NCI-H446 treated with DMSO at 0.1 percent for 48 hours (cell line): ENCODE results near the gene RNF146.
"Not testable (repeated sequence)": the region's sequence is repeated elsewhere in the genome, so short reads cannot be mapped to it uniquely, and the experiment has no call there.

Experiments used
- DNase-seq: peaks from one replicate; lab custom pipeline; 2025; lab: John Stamatoyannopoulos, UW

RNF146 gene

DNA sequence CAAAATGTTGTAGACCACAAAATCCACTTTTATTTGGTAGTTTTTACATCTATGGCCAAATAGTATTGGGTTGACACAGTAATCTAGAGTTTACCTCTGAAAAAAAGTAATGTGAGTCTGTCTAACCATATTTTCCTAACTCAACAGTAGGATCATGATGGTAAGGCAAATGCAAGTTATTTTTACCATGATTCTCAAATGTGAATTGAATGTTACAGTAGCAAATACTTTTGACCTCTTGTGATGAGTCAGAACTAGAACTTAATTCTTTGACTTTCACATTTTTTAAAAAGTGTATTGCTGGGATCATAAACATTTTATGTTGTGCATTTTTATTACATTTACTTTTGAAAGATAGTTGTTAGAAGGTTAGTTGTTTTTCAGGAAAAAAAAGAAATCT is 22.0 kb downstream of the RNF146 start:
- no peak for DNase-seq

DNA sequence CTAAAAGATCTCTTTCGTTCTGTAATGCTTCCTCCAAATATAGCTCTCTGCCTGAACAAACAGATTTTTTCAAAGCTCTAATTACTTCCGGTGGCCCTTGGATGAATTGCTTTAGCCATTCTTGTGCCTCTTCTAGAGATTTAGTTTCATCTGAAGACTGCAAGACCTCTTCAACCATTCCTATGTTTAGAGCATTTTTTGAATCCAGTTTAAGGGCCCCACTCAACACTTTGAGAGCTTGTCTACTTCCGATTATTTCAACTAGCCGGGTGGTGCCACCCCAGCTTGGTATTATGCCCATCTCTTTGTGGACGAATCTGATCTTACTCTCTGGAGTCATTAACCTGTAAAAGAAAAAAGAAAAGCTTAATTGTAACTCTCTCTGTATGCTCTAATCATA is 23.3 kb downstream of the RNF146 start:
- DNase-seq = no peak

DNA sequence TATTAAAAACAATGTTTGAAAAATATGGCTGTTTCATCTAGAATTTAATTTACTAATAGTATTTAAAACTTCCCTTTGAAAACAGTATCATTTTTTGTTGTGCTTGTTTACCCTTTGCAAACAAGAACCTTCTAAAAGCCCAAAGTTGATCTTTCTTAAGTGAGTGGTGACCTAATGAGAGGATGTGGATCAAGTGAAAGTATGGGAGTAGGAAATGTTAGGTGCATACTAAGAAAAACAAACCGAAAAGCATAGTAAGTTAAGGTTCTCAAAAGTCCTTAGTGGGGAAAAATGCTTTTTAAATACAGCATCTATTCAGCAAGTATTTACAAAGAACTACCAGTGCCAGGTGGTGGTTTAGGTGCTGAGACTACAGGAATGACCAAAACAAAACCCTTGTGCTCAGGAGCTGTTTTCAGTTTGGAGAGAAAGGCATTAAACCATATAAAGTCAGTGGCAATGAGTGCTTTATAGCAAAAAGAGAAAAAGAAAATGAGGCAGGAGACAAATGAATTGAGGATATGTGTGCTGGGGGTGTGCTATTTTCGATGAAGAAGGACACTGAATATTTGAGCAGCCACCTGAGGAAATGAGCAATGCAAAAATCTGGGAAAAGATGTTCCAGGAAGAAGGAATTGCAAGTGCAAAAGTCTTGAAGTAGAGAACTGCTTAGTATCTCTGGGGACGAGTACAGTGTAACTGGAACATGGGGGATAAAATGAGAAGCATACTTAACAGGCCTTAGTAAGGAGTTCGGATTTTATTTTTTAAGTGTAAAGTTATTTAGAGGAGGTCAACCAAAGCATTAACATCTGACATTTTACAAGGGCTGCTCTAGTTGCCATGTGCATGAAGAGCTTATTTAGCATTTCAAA is 24.0 kb downstream of the RNF146 start:
- DNase-seq = no peak

DNA sequence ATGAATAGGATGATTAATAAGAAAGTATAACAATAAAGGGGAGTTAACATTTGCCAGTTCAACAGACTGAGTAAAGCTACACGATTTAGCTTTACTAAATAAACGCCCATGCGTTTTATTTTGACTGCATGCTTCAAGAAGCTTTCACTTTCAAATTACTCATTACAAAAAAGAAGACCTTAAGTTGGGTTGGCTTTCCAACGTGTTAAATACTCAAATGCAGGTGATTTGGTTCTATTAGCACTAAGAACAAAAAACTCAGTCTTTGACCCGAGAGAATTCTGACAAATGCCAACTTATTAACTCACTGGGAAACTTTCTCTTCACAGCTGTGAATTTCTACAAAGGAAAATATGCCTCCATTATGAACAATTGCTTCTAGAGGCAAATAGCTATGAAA is 24.8 kb downstream of the RNF146 start:
- DNase-seq = no peak

DNA sequence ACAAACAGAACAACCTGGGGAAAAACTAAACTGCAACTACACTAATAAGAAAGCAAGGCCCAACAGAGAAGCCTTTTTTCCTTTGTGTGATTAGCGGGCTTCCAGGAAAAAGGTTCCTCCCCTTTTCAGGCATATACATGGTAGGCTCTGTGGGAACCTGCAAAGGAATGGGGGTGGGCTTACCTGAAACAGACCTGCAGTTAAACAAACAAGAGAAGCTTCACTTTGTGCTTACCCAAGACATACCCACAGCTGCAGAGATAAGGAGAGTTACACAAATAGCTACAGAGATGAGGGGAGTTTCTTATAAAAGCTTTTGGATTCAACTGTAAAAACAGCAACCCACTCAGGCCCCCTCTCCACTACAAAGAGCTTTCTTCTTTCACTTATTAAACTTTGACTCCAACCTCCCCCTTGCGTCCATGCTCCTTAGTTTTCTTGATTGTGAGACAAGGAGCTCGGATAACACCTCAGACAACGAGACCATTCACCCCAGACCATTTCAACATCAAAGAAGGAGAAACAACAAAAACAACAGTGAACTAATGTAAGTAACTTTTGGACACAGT is 30.9 kb downstream of the RNF146 start:
- no peak for DNase-seq

DNA sequence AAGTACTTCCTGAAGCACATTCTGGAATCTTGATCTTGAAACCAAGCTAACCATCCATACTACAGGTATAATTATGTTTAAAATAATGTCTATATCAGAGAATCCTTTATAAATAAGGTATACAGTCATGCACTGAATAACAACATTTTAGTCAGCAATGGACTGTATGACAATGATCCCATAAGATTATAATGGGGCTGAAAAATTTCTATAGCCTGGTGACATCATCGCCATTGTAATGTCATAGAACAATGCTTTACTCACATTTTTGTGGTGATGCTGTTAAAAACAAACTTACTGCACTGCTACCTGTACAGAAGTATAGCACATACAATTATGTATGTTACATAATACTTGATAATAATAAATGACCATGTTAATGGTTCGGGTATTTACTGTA is 31.8 kb downstream of the RNF146 start:
- no peak for DNase-seq

DNA sequence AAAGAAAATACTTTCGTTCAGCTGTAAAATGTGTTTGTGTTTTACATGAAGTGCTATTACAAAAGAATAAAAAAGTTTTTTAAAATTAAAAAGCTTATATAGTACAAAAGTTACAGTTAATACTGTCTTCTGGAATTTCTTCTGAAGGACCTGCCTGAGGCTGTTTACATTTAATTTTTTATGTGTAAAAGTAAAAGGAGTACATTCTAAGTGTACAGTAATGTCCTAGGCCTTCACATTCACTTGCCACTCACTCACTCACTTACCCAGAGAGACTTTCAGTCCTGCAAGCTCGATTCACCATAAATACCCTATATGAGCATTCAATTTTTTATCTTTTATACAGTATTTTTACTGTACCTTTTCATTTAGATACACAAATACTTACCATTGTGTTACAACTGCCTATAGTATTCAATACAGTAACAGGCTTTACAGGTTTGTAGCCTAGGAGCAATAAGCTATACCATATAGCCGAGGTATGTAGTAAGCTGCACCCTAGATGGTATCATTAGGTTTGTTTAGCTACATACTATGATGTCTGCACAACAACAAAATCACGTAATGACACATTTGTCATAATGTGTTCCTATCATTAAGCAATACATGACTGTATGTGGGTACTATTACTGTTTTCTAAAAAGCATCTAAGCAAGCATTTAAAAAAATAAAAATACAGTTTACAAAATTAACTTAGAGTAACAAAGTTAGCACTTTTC is 33.0 kb downstream of the RNF146 start:
- DNase-seq = no peak

DNA sequence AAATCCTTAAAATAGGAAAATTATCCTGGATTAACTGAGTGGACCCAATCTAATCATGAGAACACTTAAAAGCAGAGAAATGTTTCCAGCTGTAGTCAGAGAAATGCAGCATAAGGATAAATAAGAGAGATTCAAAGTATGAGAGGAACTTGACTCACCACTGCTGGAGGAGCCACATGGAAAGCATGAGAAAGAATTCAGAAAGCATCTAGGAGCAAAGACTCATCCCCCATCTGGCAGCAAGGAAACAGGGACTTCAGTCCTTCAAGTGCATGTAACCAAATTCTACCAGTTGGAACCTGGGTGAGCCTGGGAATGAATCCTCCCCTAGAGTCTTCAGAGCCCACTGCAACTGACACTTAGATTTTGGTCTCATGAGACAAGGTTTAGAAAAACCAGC is 33.7 kb downstream of the RNF146 start:
- DNase-seq = no peak

DNA sequence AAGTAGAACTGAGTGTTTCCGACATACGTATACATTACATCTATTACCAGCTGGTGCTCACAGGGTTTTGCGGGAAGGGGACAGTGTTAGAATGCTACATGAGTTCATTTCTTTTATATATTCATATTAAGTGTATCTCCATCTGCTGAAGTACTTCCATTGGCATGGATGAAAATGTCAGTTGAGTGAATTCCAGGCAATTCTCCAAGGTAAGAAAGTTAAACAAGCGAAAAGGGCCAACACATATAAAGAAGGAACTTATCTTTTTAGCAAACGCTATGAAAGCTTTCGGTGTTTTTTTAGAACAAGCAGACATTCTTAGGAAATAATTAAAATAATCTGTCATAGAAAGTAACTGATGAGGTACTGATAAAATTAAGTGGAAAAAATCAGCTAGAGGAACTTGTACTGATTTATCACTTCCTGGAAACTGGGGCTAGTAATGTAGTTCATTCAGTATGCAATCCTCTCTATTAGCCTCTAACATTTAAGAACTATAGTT is 34.6 kb downstream of the RNF146 start:
- DNase-seq = no peak

DNA sequence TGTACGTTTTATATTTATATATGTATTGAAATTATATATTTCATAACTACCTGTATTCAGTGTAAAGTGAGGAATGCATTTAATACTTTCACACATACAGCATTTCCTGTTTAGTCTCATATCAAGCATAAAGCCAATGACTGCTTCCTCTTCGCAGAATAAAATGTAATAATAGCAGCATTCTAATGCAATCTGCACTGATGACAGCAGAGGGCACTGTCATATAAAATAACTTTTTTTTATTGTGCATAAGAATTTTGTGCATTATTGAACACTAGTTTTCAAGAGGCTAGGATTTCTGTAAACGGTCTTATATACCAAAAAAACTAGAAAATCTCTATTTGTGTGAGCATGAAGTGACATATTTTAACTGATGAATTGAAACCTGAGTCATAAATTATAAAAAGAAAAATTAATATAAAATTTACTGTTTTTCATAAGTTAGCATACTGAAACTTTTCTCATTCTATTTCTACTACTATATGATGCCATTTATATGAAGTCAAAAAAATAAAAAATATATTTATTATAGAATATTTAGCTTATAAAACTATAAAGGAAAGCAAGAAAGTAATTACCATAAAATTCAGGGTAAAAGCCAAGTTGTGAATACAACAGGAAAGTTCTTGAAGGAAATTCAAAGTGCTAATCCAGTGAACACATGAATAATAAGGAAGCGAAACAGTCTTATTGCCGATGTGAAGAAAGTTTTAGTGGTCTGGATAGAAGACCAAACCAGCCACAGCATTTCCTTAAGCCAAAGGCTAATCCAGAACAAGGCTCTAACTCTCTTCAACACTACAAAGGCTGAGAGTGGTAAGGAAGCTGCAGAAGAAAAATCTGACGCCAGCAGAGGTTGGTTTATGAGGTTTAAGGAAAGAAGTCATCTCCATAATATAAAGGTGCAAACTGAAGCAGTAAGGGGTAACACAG is 36.3 kb downstream of the RNF146 start:
- DNase-seq = peak; percentile 4

DNA sequence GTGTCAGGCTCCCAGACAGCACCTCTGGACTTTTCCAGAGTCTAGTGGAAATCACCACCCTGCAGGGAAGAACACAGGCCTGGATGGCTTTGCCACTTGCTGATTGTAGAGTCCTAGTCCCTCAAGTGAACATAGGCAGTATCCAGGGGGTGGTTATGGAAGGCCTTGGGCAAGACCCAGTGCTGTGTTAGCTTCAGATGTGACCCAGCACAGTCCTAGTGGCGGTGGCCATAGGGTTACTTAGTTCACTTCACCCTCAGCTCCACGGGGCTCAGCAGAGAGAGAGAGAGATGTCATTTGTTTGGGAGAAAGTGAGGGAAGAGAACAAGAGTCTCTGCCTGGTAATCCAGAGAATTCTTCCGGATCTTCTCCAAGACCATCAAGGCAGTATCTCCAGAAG is 37.3 kb downstream of the RNF146 start:
- no peak for DNase-seq

DNA sequence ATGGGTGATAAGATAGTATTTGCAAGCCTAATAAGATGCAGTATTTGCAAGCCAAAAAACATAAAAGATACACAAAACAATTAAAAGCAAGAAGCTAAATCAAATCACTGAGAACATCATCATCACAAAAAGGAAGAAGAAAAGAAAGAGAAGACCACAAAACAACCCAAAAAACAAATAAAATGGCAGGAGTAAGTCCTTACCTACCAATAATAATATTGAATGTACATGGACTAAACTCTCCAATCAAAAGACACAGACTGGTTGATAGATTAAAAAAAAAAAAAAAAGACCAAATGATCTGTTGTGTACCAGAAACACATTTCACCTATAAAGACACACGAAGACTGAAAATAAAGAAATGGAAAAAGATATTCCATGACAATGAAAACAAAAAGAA is 39.1 kb downstream of the RNF146 start:
- no peak for DNase-seq

DNA sequence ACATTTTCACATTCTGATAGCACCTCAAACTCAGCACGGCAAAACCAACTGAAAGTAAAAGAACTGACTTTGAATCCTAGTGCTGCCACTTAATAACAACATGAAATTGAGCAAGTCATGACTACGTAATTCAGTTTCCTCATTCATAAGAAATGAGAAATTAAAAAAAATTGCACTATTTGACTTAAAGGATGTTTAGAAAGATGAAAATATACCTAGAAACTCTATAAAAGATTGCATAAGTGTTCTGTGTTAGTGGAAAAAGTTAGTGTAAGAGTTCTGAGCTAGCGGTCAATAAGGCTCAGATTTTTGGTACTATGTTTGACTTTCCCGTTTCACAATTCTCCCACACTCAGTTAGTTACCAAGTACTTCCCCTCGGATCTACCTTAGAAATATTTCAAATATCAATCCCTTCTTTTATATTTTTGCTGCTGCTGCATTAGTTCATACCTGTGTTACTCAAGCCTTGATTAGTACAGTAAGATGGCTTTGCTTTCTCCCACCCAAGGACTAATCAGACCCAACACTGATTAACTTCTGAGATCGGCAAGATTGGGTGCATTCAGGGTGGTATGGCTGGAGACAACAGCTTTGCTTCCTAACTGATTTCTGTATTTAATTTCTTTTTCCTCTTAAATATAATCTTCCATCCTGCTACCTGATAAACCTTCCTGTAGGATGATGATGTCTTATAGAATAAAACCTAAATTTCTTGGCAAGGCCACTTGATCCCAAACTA is 50.9 kb downstream of the RNF146 start:
- no peak for DNase-seq

DNA sequence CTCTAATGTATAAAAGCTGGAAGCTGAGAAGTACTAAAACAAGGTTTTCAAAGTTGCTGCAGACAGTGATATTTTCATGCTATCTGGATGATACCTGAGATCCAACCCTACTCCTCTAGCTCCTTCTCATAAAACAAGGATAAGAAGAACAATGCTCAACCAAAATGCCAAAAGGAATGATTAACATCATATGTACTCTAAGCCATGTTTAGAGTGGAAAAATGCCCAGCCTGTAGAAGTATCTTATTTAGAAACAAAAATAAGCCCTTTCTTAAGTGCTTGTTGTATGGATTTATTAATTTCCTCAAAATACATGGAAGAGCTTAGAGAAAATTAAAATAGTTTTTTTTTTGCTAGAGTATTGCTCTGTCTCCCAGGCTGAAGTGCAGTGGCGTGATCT is 53.0 kb downstream of the RNF146 start:
- no peak for DNase-seq

DNA sequence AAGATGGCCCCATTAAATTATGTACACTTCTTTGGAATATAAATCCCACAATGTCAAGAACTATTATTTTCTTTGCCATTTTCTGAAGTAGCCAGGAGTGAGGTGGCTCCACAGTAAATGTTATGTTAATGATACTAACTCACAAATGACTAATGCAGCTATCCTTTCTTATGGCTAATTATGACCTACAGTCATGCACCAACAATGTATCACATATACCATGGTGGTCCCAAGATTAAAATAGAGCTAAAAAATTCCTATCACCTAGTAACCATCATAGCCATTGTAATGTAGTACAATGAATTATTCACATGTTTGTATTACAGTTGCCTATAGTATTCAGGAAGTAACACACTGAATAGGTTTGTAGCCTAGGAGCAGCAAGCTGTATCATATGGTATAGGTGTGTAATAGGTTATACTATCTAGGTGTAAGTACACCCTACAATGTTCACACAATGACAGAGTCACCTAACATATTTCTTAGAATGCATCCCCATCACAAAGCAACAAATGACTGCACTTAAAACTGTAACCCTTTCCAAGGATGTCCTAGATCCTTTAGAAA is 61.5 kb downstream of the RNF146 start:
- DNase-seq = no peak

DNA sequence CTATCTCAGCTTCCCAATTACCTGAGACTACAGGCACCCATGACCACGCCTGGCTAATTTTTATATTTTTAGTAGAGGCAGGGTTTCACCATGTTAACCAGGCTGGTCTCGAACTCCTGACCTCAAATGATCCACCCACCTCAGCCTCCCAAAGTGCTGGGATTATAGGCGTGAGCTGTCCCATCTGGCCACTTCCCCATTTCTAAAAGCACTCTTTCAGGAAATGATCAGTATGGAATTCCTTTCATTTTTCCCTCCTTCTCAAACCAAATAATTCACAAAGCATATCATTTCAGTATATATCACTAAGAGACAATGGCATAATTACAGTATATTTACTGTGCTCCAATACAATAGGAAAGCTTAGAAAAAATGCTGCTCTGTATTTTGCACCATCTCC is 64.6 kb downstream of the RNF146 start:
- not testable (repeated sequence) for DNase-seq

DNA sequence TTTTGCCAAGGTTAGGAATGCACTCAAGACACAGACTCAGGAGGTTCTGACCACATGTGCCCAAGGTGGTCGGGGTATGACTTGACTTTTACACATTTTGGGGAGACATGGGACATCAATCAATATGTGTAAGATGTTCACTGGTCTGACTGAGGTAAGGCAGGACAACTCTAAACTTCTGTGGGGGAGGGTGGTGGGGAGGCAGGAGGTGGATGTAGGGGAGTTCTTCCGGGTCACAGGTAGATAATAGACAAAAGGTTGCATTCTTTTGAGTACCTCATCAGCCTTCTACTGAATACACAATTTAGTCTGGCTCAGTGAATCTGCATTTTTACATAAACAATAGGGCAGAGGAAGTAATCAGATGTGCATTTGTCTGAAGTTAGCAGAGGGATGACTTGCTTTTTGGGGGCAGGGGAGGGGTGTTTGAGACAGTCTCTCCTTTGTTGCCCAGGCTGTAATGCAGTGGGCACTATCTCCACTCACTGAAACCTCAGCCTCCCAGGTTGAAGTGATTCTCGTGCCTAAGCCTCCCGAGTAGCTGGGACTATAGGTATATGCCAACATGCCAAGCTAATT is 65.8 kb downstream of the RNF146 start:
- DNase-seq = no peak
